DOHH2 (cell line): ENCODE data around the gene STX1B.
A peak's percentile ranks its signal among the peaks of the same experiment; 100 is the strongest.

ENCODE experiments used
- H3F3A ChIP-seq: fragments of 200-600 bp; sonication (generic), shearing (Covaris generic); 2 replicates; pipeline ENCODE4 v1.6.0; 2016; ENCODE audit warnings: antibody characterized with exemption, mild to moderate bottlenecking; ENCODE audit not compliant: control insufficient read depth, insufficient read depth
- H3K27ac ChIP-seq: fragments of 200-600 bp; sonication (generic); 2 replicates; pipeline ENCODE4 v1.5.1; 2014; ENCODE audit warnings: low read depth, mild to moderate bottlenecking, low read length, moderate library complexity
- H3K27me3 ChIP-seq: fragments of 200-600 bp; sonication (generic); 2 replicates; pipeline ENCODE4 v1.6.1; 2014; ENCODE audit warnings: mild to moderate bottlenecking, low read length, mixed read lengths; ENCODE audit not compliant: control insufficient read depth
- H3K36me3 ChIP-seq: fragments of 200-600 bp; sonication (generic); 2 replicates; pipeline ENCODE4 v1.6.1; 2014; ENCODE audit warnings: mild to moderate bottlenecking, low read length, moderate library complexity, mixed read lengths; ENCODE audit not compliant: control insufficient read depth
- H3K4me1 ChIP-seq: fragments of 200-600 bp; sonication (generic); 2 replicates; pipeline ENCODE4 v1.6.1; 2014; ENCODE audit warnings: mild to moderate bottlenecking, low read length, mixed read lengths; ENCODE audit not compliant: control insufficient read depth
- H3K4me2 ChIP-seq: fragments of 200-600 bp; sonication (generic); 2 replicates; pipeline ENCODE4 v1.6.0; 2014; ENCODE audit warnings: mild to moderate bottlenecking, low read length, moderate library complexity
- H3K4me3 ChIP-seq: fragments of 200-600 bp; sonication (generic); 2 replicates; pipeline ENCODE4 v1.5.1; 2014; ENCODE audit warnings: mild to moderate bottlenecking, low read length, mixed read lengths
- H3K79me2 ChIP-seq: fragments of 200-600 bp; sonication (generic); 2 replicates; pipeline ENCODE4 v1.6.1; 2014; ENCODE audit warnings: mild to moderate bottlenecking, low read length, mixed read lengths; ENCODE audit not compliant: control insufficient read depth
- H3K9me2 ChIP-seq: fragments of 200-600 bp; sonication (generic); replicated peaks from 2 replicates; pipeline ENCODE4 v1.6.1; 2014; ENCODE audit warnings: mild to moderate bottlenecking, low read length, mixed read lengths; ENCODE audit not compliant: control insufficient read depth
- H3K9me3 ChIP-seq: fragments of 200-600 bp; sonication (generic); 2 replicates; pipeline ENCODE4 v1.6.1; 2014; ENCODE audit warnings: antibody characterized with exemption, low read length, mixed read lengths; ENCODE audit not compliant: control insufficient read depth, insufficient read depth
- H4K20me1 ChIP-seq: fragments of 200-600 bp; sonication (generic); 2 replicates; pipeline ENCODE4 v1.6.0; 2014; ENCODE audit warnings: low read depth, mild to moderate bottlenecking, antibody characterized with exemption, low read length, moderate library complexity; ENCODE audit not compliant: control insufficient read depth, insufficient read depth
- CTCF ChIP-seq: fragments of 200-600 bp; sonication (generic); IDR thresholded peaks from one replicate; pipeline ENCODE4 v1.5.1; 2014; ENCODE audit warnings: antibody characterized with exemption, mild to moderate bottlenecking, low read depth, low read length; ENCODE audit not compliant: poor library complexity, severe bottlenecking
- EZH2phosphoT487 ChIP-seq: fragments of 200-600 bp; sonication (generic); IDR thresholded peaks from 2 replicates; pipeline ENCODE4 v1.6.1; 2017; ENCODE audit warnings: borderline replicate concordance, mild to moderate bottlenecking, antibody characterized with exemption, low read length, moderate library complexity, mixed read lengths

Gene STX1B

GRCh38 chr16:31033709-31034492, 23.5 kb upstream of the STX1B start:
- Histone ChIP-seq H3K4me3 (peak overlapping the region; percentile 100), H4K20me1 (no peaks in the 10 kb centered on the region), H3K27ac (peak overlapping the region; percentile 10), H3K27me3 (no peaks in the 10 kb centered on the region), H3K36me3 (peaks cover 18% of the 10 kb centered on the region), H3K9me3 (no peaks in the 10 kb centered on the region), H3K4me1 (peaks cover 20% of the 10 kb centered on the region), H3K79me2 (peaks cover 11% of the 10 kb centered on the region), H3K4me2 (peak overlapping the region; percentile 91), H3F3A (no peaks in the 10 kb centered on the region), H3K9me2 (no peaks in the 10 kb centered on the region)
- TF ChIP-seq EZH2phosphoT487 (no peak), CTCF (no peak)

- peak within 1 kb of the TSS; percentile 56 for H3K27ac ChIP-seq
Measured at GRCh38 chr16:31032736-31033708, 22.6 kb upstream of the STX1B start, which contains the start of gene STX4. TSS of gene STX4 (plus strand) at chr16:31033558. CDS start at chr16:31033806, 248 bp downstream.

GRCh38 chr16:31031276-31031675, 20.8 kb upstream of the STX1B start:
- Histone ChIP-seq H3K27me3 (no peaks in the 10 kb centered on the region), H3K9me3 (no peaks in the 10 kb centered on the region), H3K9me2 (no peaks in the 10 kb centered on the region), H3K4me2 (no peak overlapping the region), H4K20me1 (no peaks in the 10 kb centered on the region), H3K4me3 (no peak overlapping the region), H3K36me3 (peaks cover 11% of the 10 kb centered on the region), H3F3A (no peaks in the 10 kb centered on the region), H3K27ac (no peak overlapping the region), H3K79me2 (peaks cover 11% of the 10 kb centered on the region), H3K4me1 (peaks cover 20% of the 10 kb centered on the region)
- TF ChIP-seq CTCF (no peak), EZH2phosphoT487 (no peak)

More at GRCh38 chr16:31032736-31033708, 22.6 kb upstream of the STX1B start, which contains the start of gene STX4:
- Histone ChIP-seq H3K4me1 (peaks cover 20% of the 10 kb centered on the region), H3K36me3 (peaks cover 14% of the 10 kb centered on the region), H3K9me2 (no peaks in the 10 kb centered on the region), H3K79me2 (peaks cover 11% of the 10 kb centered on the region), H3K9me3 (no peaks in the 10 kb centered on the region), H3K4me3 (peak within 1 kb of the TSS; percentile 100), H3K4me2 (peak within 1 kb of the TSS; percentile 91), H3F3A (no peaks in the 10 kb centered on the region), H4K20me1 (no peaks in the 10 kb centered on the region), H3K27me3 (no peaks in the 10 kb centered on the region)
- TF ChIP-seq CTCF (no peak), EZH2phosphoT487 (no peak)
